OCI-LY7 (cell line): Measurements from ENCODE around the gene HMG20B. TPM values are rescaled to one million over a fixed set of nuclear protein-coding genes. Genes with fewer than 3 reads are reported as not detected.

Source experiments
- BruUV-seq: library from RNA; stranded (reverse); fragments of 400-500 nt; replicated peaks from 2 replicates; lab custom pipeline; 2021; lab: Mats Ljungman, UMichigan
- CTCF ChIA-PET: fragments of 300-600 bp; sonication (Branson Sonifier 250); formaldehyde crosslinking; loops from one replicate; lab custom pipeline; 2022; ENCODE audit warnings: antibody characterized with exemption; ENCODE audit not compliant: unreplicated experiment; lab: Charles Lee
- POLR2A ChIA-PET: fragments of 300-600 bp; sonication (Branson Sonifier 250); formaldehyde crosslinking; loops from one replicate; lab custom pipeline; 2022; ENCODE audit warnings: antibody characterized with exemption; lab: Charles Lee
- DNase-seq: peaks from one replicate; pipeline ENCODE4 v3.0.0-alpha.2; 2015; ENCODE audit warnings: low spot score
- H2AFZ ChIP-seq: fragments of 200-600 bp; sonication (generic), shearing (Covaris generic); 2 replicates; pipeline ENCODE4 v1.6.1; 2014; ENCODE audit warnings: mild to moderate bottlenecking, antibody characterized with exemption, low read length, moderate library complexity
- H3K27ac ChIP-seq: fragments of 200-600 bp; sonication (generic); 2 replicates; pipeline ENCODE4 v1.5.1; 2014; ENCODE audit warnings: mixed run types, low read depth, mild to moderate bottlenecking, moderate library complexity, low read length, inconsistent platforms; ENCODE audit not compliant: poor library complexity, severe bottlenecking
- H3K36me3 ChIP-seq: fragments of 200-600 bp; sonication (generic); 2 replicates; pipeline ENCODE4 v1.6.1; 2014; ENCODE audit warnings: mild to moderate bottlenecking, antibody characterized with exemption, low read length, moderate library complexity, mixed read lengths; ENCODE audit not compliant: insufficient read depth
- H3K4me1 ChIP-seq: fragments of 200-600 bp; sonication (generic); 2 replicates; pipeline ENCODE4 v1.5.1; 2014; ENCODE audit warnings: mild to moderate bottlenecking, low read length; ENCODE audit not compliant: insufficient read depth, poor library complexity, severe bottlenecking
- H3K4me2 ChIP-seq: fragments of 200-600 bp; sonication (generic); 2 replicates; pipeline ENCODE4 v1.6.1; 2014; ENCODE audit warnings: mild to moderate bottlenecking, low read length
- H3K4me3 ChIP-seq: fragments of 200-600 bp; sonication (generic); 2 replicates; pipeline ENCODE4 v1.5.1; 2014; ENCODE audit warnings: mild to moderate bottlenecking, low read depth, low read length; ENCODE audit not compliant: poor library complexity, severe bottlenecking
- H3K79me2 ChIP-seq: fragments of 200-600 bp; sonication (generic); 2 replicates; pipeline ENCODE4 v1.6.1; 2016; ENCODE audit warnings: low read depth, mild to moderate bottlenecking, low read length, moderate library complexity, mixed read lengths; ENCODE audit not compliant: insufficient read depth
- H3K9me2 ChIP-seq: fragments of 200-600 bp; sonication (generic); 2 replicates; pipeline ENCODE4 v1.6.1; 2016; ENCODE audit warnings: mild to moderate bottlenecking, low read length, mixed read lengths; ENCODE audit not compliant: insufficient read depth
- H3K9me3 ChIP-seq: fragments of 200-600 bp; sonication (generic); 2 replicates; pipeline ENCODE4 v1.6.1; 2014; ENCODE audit warnings: mild to moderate bottlenecking, mixed run types, low read length, mixed read lengths
- H4K20me1 ChIP-seq: fragments of 200-600 bp; sonication (generic); 2 replicates; pipeline ENCODE4 v1.6.1; 2014; ENCODE audit warnings: mild to moderate bottlenecking, antibody characterized with exemption, low read length, moderate library complexity, mixed read lengths; ENCODE audit not compliant: insufficient read depth
- EZH2phosphoT487 ChIP-seq: fragments of 200-600 bp; sonication (generic); IDR thresholded peaks from 2 replicates; pipeline ENCODE4 v1.6.1; 2018; ENCODE audit warnings: low read depth, borderline replicate concordance, mild to moderate bottlenecking, mixed run types, antibody characterized with exemption, low read length, moderate library complexity, mixed read lengths
- intact Hi-C: fragments of 100-400 bp; cut with micrococcal nuclease; formaldehyde crosslinking; loops from one replicate; pipeline ENCODE4 v1.10.0; 2022; ENCODE audit not compliant: unreplicated experiment
- total RNA-seq, 2 experiments: library from RNA; depleted of rRNA in 1 of 2; stranded (reverse); fragments of >200 nt in 1 of 2; shearing (Covaris generic) in 1 of 2; gene quantifications; 2 replicates each; pipeline ENCODE4 v1.2.3, GENCODE V29; 2014 to 2022
- TF ChIP-seq, protein P1 (sequence below): fragments of 200-600 bp; sonication (generic); conservative IDR thresholded peaks from 2 replicates; pipeline ENCODE4 v1.5.1; 2014; ENCODE audit warnings: mild to moderate bottlenecking, antibody characterized with exemption, low read length, moderate library complexity, mixed read lengths

Gene HMG20B
- total RNA-seq, 2 experiments from 2014 or later, result 91.0 to 119 TPM

- Histone ChIP-seq H3K36me3 (peaks cover 24% of the 10 kb centered on the region), H3K9me2 (no peaks in the 10 kb centered on the region), H3K4me2 (no peak overlapping the region), H3K79me2 (peaks cover 33% of the 10 kb centered on the region; the same call in 1 of the 2 replicates), H3K4me3 (no peak overlapping the region), H2AFZ (no peak overlapping the region), H3K4me1 (peaks cover 37% of the 10 kb centered on the region), H3K9me3 (no peaks in the 10 kb centered on the region), H4K20me1 (no peaks in the 10 kb centered on the region), H3K27ac (no peak overlapping the region)
- ChIA-PET CTCF (interaction anchor here (0.5 kb wide), 1 partner anchor 14 kb away, joined by 3 read pairs; no protein-coding TSS in a partner anchor), POLR2A (no interaction called here)
- intact Hi-C loops, result no loop called here
- no peak for DNase-seq
- no TSS peak for BruUV-seq
- TF ChIP-seq, protein P1, sequence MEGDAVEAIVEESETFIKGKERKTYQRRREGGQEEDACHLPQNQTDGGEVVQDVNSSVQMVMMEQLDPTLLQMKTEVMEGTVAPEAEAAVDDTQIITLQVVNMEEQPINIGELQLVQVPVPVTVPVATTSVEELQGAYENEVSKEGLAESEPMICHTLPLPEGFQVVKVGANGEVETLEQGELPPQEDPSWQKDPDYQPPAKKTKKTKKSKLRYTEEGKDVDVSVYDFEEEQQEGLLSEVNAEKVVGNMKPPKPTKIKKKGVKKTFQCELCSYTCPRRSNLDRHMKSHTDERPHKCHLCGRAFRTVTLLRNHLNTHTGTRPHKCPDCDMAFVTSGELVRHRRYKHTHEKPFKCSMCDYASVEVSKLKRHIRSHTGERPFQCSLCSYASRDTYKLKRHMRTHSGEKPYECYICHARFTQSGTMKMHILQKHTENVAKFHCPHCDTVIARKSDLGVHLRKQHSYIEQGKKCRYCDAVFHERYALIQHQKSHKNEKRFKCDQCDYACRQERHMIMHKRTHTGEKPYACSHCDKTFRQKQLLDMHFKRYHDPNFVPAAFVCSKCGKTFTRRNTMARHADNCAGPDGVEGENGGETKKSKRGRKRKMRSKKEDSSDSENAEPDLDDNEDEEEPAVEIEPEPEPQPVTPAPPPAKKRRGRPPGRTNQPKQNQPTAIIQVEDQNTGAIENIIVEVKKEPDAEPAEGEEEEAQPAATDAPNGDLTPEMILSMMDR, result no peak
- TF ChIP-seq EZH2phosphoT487, result no peak
Observed at GRCh38 chr19:3550947-3551791, 21.6 kb upstream of the HMG20B start.

DNA sequence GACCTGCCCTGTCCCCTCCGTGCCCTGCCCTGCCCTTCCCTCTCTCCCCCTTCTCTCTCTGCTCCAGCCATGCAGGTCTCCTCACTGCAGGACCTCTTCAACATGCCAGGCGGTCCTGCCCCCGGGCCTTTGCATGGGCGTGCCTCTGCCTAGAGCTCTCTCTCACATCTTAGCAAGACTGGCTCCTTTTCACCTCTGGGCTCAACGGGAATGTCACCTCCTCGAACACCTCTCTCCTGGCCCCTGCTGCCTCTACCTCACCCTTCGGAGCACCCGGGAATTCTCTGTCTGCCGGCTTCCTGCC is 21.0 kb upstream of the HMG20B start:
- ChIA-PET CTCF (no interaction called here), POLR2A (no interaction called here)
- Histone ChIP-seq H3K9me3 (no peaks in the 10 kb centered on the region), H2AFZ (no peak overlapping the region), H3K27ac (no peak overlapping the region), H3K9me2 (no peaks in the 10 kb centered on the region), H4K20me1 (0 out of 2 replicates have a peak, but pooled peaks cover 4% of the 10 kb centered on the region), H3K36me3 (peaks cover 24% of the 10 kb centered on the region), H3K4me3 (no peak overlapping the region), H3K79me2 (peaks cover 39% of the 10 kb centered on the region; the same call in 1 of the 2 replicates), H3K4me1 (peaks cover 42% of the 10 kb centered on the region), H3K4me2 (no peak overlapping the region)
- TF ChIP-seq, protein P1, result no peak
- TF ChIP-seq EZH2phosphoT487, result no peak
- no TSS peak for BruUV-seq
- no peak for DNase-seq
- intact Hi-C loops, result no loop called here
